ENCODE results near the gene ASPHD2. TPM values are rescaled to one million over a fixed set of nuclear protein-coding genes. Genes with fewer than 3 reads are reported as not detected.
"Not testable (repeated sequence)": the region's sequence is repeated elsewhere in the genome, so short reads cannot be mapped to it uniquely, and the experiment has no call there.

Gene ASPHD2
- total RNA-seq, 1 donor from 2014 or later: 4.9 TPM

- Mint-ChIP-seq H3K9me3 (no peaks in the 10 kb centered on the region), H3K27ac (ENCODE audit: unreplicated experiment) (no peak overlapping the region), H3K36me3 (ENCODE audit: low read depth) (no peaks in the 10 kb centered on the region), H3K4me1 (peaks cover 16% of the 10 kb centered on the region), H3K27me3 (ENCODE audit: low read depth) (peaks cover 31% of the 10 kb centered on the region), H3K4me3 (no peak overlapping the region)
- TF ChIP-seq CTCF (conservative IDR thresholded peaks at IDR 0.05): no peak
- no peak for DNase-seq (ENCODE audit: low read depth, low spot score)
These were observed 22.9 kb upstream of the ASPHD2 start for GRCh38 chr22:26406118-26406517.

GRCh38 chr22:26408562-26409220 lies 20.4 kb upstream of the ASPHD2 start:
- H3K9me3 Mint-ChIP-seq; H3K27ac Mint-ChIP-seq (ENCODE audit: unreplicated experiment); H3K4me3 Mint-ChIP-seq; DNase-seq (ENCODE audit: low read depth, low spot score); H3K36me3 Mint-ChIP-seq (ENCODE audit: low read depth): not testable (repeated sequence)
- H3K4me1 Mint-ChIP-seq: peaks cover 16% of the 10 kb centered on the region
- peaks cover 28% of the 10 kb centered on the region for H3K27me3 Mint-ChIP-seq (ENCODE audit: low read depth)

GRCh38 chr22:26409719-26410335 lies 19.2 kb upstream of the ASPHD2 start:
- no peak for TF ChIP-seq CTCF (conservative IDR thresholded peaks at IDR 0.05)

GRCh38 chr22:26410386-26410785 lies 18.7 kb upstream of the ASPHD2 start:
- peaks cover 7% of the 10 kb centered on the region for H3K4me1 Mint-ChIP-seq
- no peak for TF ChIP-seq CTCF (conservative IDR thresholded peaks at IDR 0.05)
- H3K27ac Mint-ChIP-seq (ENCODE audit: unreplicated experiment): no peak overlapping the region
- H3K4me3 Mint-ChIP-seq: no peak overlapping the region
- H3K36me3 Mint-ChIP-seq (ENCODE audit: low read depth): no peaks in the 10 kb centered on the region
- no peak for DNase-seq (ENCODE audit: low read depth, low spot score)
- no peaks in the 10 kb centered on the region for H3K9me3 Mint-ChIP-seq
- peaks cover 21% of the 10 kb centered on the region for H3K27me3 Mint-ChIP-seq (ENCODE audit: low read depth)

More at GRCh38 chr22:26409719-26410335, 19.2 kb upstream of the ASPHD2 start:
- peaks cover 21% of the 10 kb centered on the region for H3K27me3 Mint-ChIP-seq (ENCODE audit: low read depth)
- DNase-seq (ENCODE audit: low read depth, low spot score): no peak
- no peaks in the 10 kb centered on the region for H3K36me3 Mint-ChIP-seq (ENCODE audit: low read depth)
- H3K4me3 Mint-ChIP-seq: no peak overlapping the region
- no peaks in the 10 kb centered on the region for H3K9me3 Mint-ChIP-seq
- peaks cover 8% of the 10 kb centered on the region for H3K4me1 Mint-ChIP-seq
- no peak overlapping the region for H3K27ac Mint-ChIP-seq (ENCODE audit: unreplicated experiment)

- Mint-ChIP-seq H3K27ac (ENCODE audit: unreplicated experiment) (no peak overlapping the region), H3K27me3 (ENCODE audit: low read depth) (peaks cover 50% of the 10 kb centered on the region), H3K36me3 (ENCODE audit: low read depth) (no peaks in the 10 kb centered on the region), H3K4me1 (peaks cover 7% of the 10 kb centered on the region), H3K9me3 (no peaks in the 10 kb centered on the region), H3K4me3 (no peak overlapping the region)
- DNase-seq (ENCODE audit: low read depth, low spot score): no peak
- TF ChIP-seq CTCF (conservative IDR thresholded peaks at IDR 0.05): no peak
These were observed 14.7 kb upstream of the ASPHD2 start for GRCh38 chr22:26414347-26414746.

GRCh38 chr22:26416256-26416655 lies 12.8 kb upstream of the ASPHD2 start:
- H3K9me3 Mint-ChIP-seq: no peaks in the 10 kb centered on the region
- H3K36me3 Mint-ChIP-seq (ENCODE audit: low read depth): no peaks in the 10 kb centered on the region
- H3K4me3 Mint-ChIP-seq: no peak overlapping the region
- peaks cover 54% of the 10 kb centered on the region for H3K27me3 Mint-ChIP-seq (ENCODE audit: low read depth)
- no peak overlapping the region for H3K27ac Mint-ChIP-seq (ENCODE audit: unreplicated experiment)
- TF ChIP-seq CTCF (conservative IDR thresholded peaks at IDR 0.05): no peak
- no peak for DNase-seq (ENCODE audit: low read depth, low spot score)
- no peaks in the 10 kb centered on the region for H3K4me1 Mint-ChIP-seq
